SJSA1 (cell line): ENCODE results near the gene NCOR2. TPM values are rescaled to one million over a fixed set of nuclear protein-coding genes. Genes with fewer than 3 reads are reported as not detected.
A peak's percentile ranks its signal among the peaks of the same experiment; 100 is the strongest.

Source experiments
- DNase-seq, 2 experiments: peaks; one replicate each; pipeline ENCODE4 v3.0.0-alpha.2; 2015 to 2020; ENCODE audit warnings: low spot score in 2 of 2, low read depth in 1 of 2
- H3K27ac ChIP-seq: fragments of 250-450 bp; sonication (Bioruptor Pico); 2 replicates; pipeline ENCODE4 v1.5.1; 2020; ENCODE audit warnings: mild to moderate bottlenecking, moderate library complexity
- H3K27me3 ChIP-seq: fragments of 250-450 bp; sonication (Bioruptor Pico); replicated peaks from 2 replicates; pipeline ENCODE4 v1.5.1; 2020; ENCODE audit warnings: mild to moderate bottlenecking, moderate library complexity
- H3K36me3 ChIP-seq: fragments of 250-450 bp; sonication (Bioruptor Pico); 2 replicates; pipeline ENCODE4 v1.5.1; 2020; ENCODE audit warnings: mild to moderate bottlenecking
- H3K4me1 ChIP-seq: fragments of 250-450 bp; sonication (Bioruptor Pico); replicated peaks from 2 replicates; pipeline ENCODE4 v1.6.1; 2021; ENCODE audit warnings: mild to moderate bottlenecking
- H3K4me3 ChIP-seq: fragments of 250-450 bp; sonication (Bioruptor Pico); 2 replicates; pipeline ENCODE4 v1.5.1; 2020; ENCODE audit warnings: mild to moderate bottlenecking
- H3K9me3 ChIP-seq: fragments of 250-450 bp; sonication (Bioruptor Pico); replicated peaks from 2 replicates; pipeline ENCODE4 v1.5.1; 2020; ENCODE audit warnings: mild to moderate bottlenecking
- total RNA-seq: library from RNA; depleted of rRNA; stranded (reverse); fragments of >200 nt; shearing (Covaris generic); gene quantifications from 2 replicates; pipeline ENCODE4 v1.2.3, GENCODE V29; 2014

The NCOR2 gene
- total RNA-seq, 1 experiment from 2014 or later: 44.3 TPM

- no peaks in the 10 kb centered on the region for H3K9me3 ChIP-seq
- H3K27me3 ChIP-seq: no peaks in the 10 kb centered on the region
- no peak overlapping the region for H3K27ac ChIP-seq
- no peak overlapping the region for H3K4me3 ChIP-seq
- H3K4me1 ChIP-seq: no peaks in the 10 kb centered on the region
- DNase-seq: no peak
- peaks cover 32% of the 10 kb centered on the region for H3K36me3 ChIP-seq
Observed at GRCh38 chr12:124556896-124557501, 10.4 kb downstream of the NCOR2 start.

GRCh38 chr12:124556074-124556466 is 11.3 kb downstream of the NCOR2 start:
- no peaks in the 10 kb centered on the region for H3K27me3 ChIP-seq
- no peak overlapping the region for H3K27ac ChIP-seq
- peaks cover 32% of the 10 kb centered on the region for H3K36me3 ChIP-seq
- peaks cover 2% of the 10 kb centered on the region for H3K4me1 ChIP-seq
- DNase-seq: no peak
- no peaks in the 10 kb centered on the region for H3K9me3 ChIP-seq
- H3K4me3 ChIP-seq: no peak overlapping the region

GRCh38 chr12:124555168-124556073 is 12.0 kb downstream of the NCOR2 start:
- no peak for DNase-seq
- Histone ChIP-seq H3K4me1 (peaks cover 8% of the 10 kb centered on the region), H3K4me3 (no peak overlapping the region), H3K9me3 (no peaks in the 10 kb centered on the region), H3K27ac (no peak overlapping the region), H3K36me3 (peaks cover 32% of the 10 kb centered on the region), H3K27me3 (no peaks in the 10 kb centered on the region)

GRCh38 chr12:124554429-124555029 is 12.9 kb downstream of the NCOR2 start:
- no peak overlapping the region for H3K4me3 ChIP-seq
- H3K9me3 ChIP-seq: no peaks in the 10 kb centered on the region
- H3K36me3 ChIP-seq: peaks cover 35% of the 10 kb centered on the region
- no peak overlapping the region for H3K27ac ChIP-seq
- no peak for DNase-seq
- H3K4me1 ChIP-seq: peaks cover 17% of the 10 kb centered on the region
- no peaks in the 10 kb centered on the region for H3K27me3 ChIP-seq

GRCh38 chr12:124553862-124554428 is 13.5 kb downstream of the NCOR2 start:
- no peaks in the 10 kb centered on the region for H3K27me3 ChIP-seq
- no peak overlapping the region for H3K27ac ChIP-seq
- peaks cover 30% of the 10 kb centered on the region for H3K36me3 ChIP-seq
- H3K4me3 ChIP-seq: no peak overlapping the region
- H3K4me1 ChIP-seq: peaks cover 23% of the 10 kb centered on the region
- no peak for DNase-seq
- H3K9me3 ChIP-seq: no peaks in the 10 kb centered on the region

- Histone ChIP-seq H3K27me3 (no peaks in the 10 kb centered on the region), H3K27ac (no peak overlapping the region), H3K4me1 (peaks cover 32% of the 10 kb centered on the region), H3K36me3 (peaks cover 23% of the 10 kb centered on the region), H3K9me3 (no peaks in the 10 kb centered on the region), H3K4me3 (no peak overlapping the region)
- DNase-seq: no peak
Observed at GRCh38 chr12:124551268-124552144, 15.9 kb downstream of the NCOR2 start.

GRCh38 chr12:124550123-124551089 is 17.0 kb downstream of the NCOR2 start:
- H3K9me3 ChIP-seq: no peaks in the 10 kb centered on the region
- H3K4me1 ChIP-seq: peaks cover 43% of the 10 kb centered on the region
- peaks cover 21% of the 10 kb centered on the region for H3K36me3 ChIP-seq
- H3K4me3 ChIP-seq: no peak overlapping the region
- no peaks in the 10 kb centered on the region for H3K27me3 ChIP-seq
- no peak overlapping the region for H3K27ac ChIP-seq
- no peak for DNase-seq

- Histone ChIP-seq H3K27ac (no peak overlapping the region; the same call in 1 of the 2 replicates), H3K4me1 (peaks cover 50% of the 10 kb centered on the region), H3K9me3 (no peaks in the 10 kb centered on the region), H3K27me3 (no peaks in the 10 kb centered on the region), H3K36me3 (peaks cover 25% of the 10 kb centered on the region), H3K4me3 (no peak overlapping the region)
- DNase-seq: no peak
Observed at GRCh38 chr12:124549629-124550028, 17.8 kb downstream of the NCOR2 start.

- Histone ChIP-seq H3K9me3 (no peaks in the 10 kb centered on the region), H3K27ac (peak overlapping the region; percentile 23; the same call in 1 of the 2 replicates), H3K36me3 (peaks cover 30% of the 10 kb centered on the region), H3K4me3 (no peak overlapping the region), H3K4me1 (peaks cover 57% of the 10 kb centered on the region), H3K27me3 (no peaks in the 10 kb centered on the region)
- DNase-seq: peak; percentile 66 to 85
Observed at GRCh38 chr12:124548854-124549378, 18.5 kb downstream of the NCOR2 start.

GRCh38 chr12:124547626-124548025 is 19.8 kb downstream of the NCOR2 start:
- no peak for DNase-seq
- peaks cover 57% of the 10 kb centered on the region for H3K4me1 ChIP-seq
- no peaks in the 10 kb centered on the region for H3K9me3 ChIP-seq
- no peak overlapping the region for H3K27ac ChIP-seq
- no peak overlapping the region for H3K4me3 ChIP-seq
- H3K36me3 ChIP-seq: peaks cover 30% of the 10 kb centered on the region
- H3K27me3 ChIP-seq: no peaks in the 10 kb centered on the region

- no peaks in the 10 kb centered on the region for H3K27me3 ChIP-seq
- no peak overlapping the region for H3K4me3 ChIP-seq
- DNase-seq: peak; percentile 51 to 77
- peak overlapping the region; percentile 50 for H3K27ac ChIP-seq
- no peaks in the 10 kb centered on the region for H3K9me3 ChIP-seq
- H3K36me3 ChIP-seq: peaks cover 30% of the 10 kb centered on the region
- peaks cover 58% of the 10 kb centered on the region for H3K4me1 ChIP-seq
Observed at GRCh38 chr12:124545508-124546418, 21.6 kb downstream of the NCOR2 start.
